ENCODE data around the gene TTF2. TPM values are rescaled to one million over a fixed set of nuclear protein-coding genes. Genes with fewer than 3 reads are reported as not detected.

TTF2 gene
- total RNA-seq, 1 donor from 2014 or later: 40.6 TPM

GRCh38 chr1:117033772-117034171 is 26.4 kb upstream of the TTF2 start:
- TF ChIP-seq CTCF (IDR thresholded peaks at IDR 0.05; ENCODE audit: unreplicated experiment): no peak

GRCh38 chr1:117034791-117035290 is 25.3 kb upstream of the TTF2 start:
- H3K9me3 Mint-ChIP-seq: no peaks in the 10 kb centered on the region
- no peak for TF ChIP-seq CTCF (IDR thresholded peaks at IDR 0.05; ENCODE audit: unreplicated experiment)
- no peak overlapping the region for H3K4me3 Mint-ChIP-seq
- H3K4me1 Mint-ChIP-seq: peaks cover 31% of the 10 kb centered on the region
- no peak for DNase-seq (ENCODE audit: low spot score in 2 of 2, unreplicated experiment in 2 of 2)
- H3K27ac Mint-ChIP-seq: no peak overlapping the region
- peaks cover 2% of the 10 kb centered on the region for H3K36me3 Mint-ChIP-seq
- no peaks in the 10 kb centered on the region for H3K27me3 Mint-ChIP-seq (ENCODE audit: low read depth)

More at GRCh38 chr1:117033772-117034171, 26.4 kb upstream of the TTF2 start:
- Mint-ChIP-seq H3K9me3 (no peaks in the 10 kb centered on the region), H3K4me1 (peaks cover 31% of the 10 kb centered on the region), H3K27me3 (ENCODE audit: low read depth) (no peaks in the 10 kb centered on the region), H3K36me3 (peaks cover 2% of the 10 kb centered on the region), H3K27ac (peak overlapping the region; percentile 60), H3K4me3 (no peak overlapping the region)
- DNase-seq (ENCODE audit: low spot score in 2 of 2, unreplicated experiment in 2 of 2): no peak

GRCh38 chr1:117036018-117036461 is 24.1 kb upstream of the TTF2 start:
- Mint-ChIP-seq H3K4me1 (peaks cover 31% of the 10 kb centered on the region), H3K36me3 (no peaks in the 10 kb centered on the region), H3K4me3 (no peak overlapping the region), H3K27me3 (ENCODE audit: low read depth) (no peaks in the 10 kb centered on the region), H3K9me3 (peaks cover 3% of the 10 kb centered on the region), H3K27ac (peak overlapping the region; percentile 56)
- DNase-seq (ENCODE audit: low spot score in 2 of 2, unreplicated experiment in 2 of 2): no peak
- TF ChIP-seq CTCF (IDR thresholded peaks at IDR 0.05; ENCODE audit: unreplicated experiment): no peak

DNA sequence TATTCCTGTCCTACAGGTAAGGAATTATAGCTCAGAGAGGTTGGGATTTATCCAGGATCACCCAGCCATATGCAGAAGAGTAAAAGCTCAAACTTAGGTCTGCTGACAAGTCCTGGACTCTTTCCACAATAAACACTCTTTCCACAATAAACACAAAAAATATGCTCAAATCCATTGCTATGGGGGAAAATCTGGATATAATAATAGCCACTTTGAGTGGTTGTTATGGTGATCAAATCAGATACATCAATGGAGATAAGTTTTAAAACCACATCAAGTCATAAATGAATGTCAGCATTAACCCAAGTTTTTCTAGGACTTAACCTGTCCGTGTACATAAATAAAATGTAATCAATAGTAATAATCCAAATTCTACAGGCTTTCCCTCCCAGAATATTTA is 22.3 kb upstream of the TTF2 start:
- H3K27ac Mint-ChIP-seq: no peak overlapping the region

GRCh38 chr1:117038236-117038635 is 21.9 kb upstream of the TTF2 start:
- Mint-ChIP-seq H3K4me1 (peaks cover 19% of the 10 kb centered on the region), H3K27me3 (ENCODE audit: low read depth) (no peaks in the 10 kb centered on the region), H3K36me3 (peaks cover 5% of the 10 kb centered on the region), H3K4me3 (no peak overlapping the region), H3K9me3 (peaks cover 12% of the 10 kb centered on the region), H3K27ac (no peak overlapping the region)
- no peak for DNase-seq (ENCODE audit: low spot score in 2 of 2, unreplicated experiment in 2 of 2)
- no peak for TF ChIP-seq CTCF (IDR thresholded peaks at IDR 0.05; ENCODE audit: unreplicated experiment)

More for the DNA sequence above, 22.3 kb upstream of the TTF2 start:
- no peaks in the 10 kb centered on the region for H3K27me3 Mint-ChIP-seq (ENCODE audit: low read depth)
- DNase-seq (ENCODE audit: low spot score in 2 of 2, unreplicated experiment in 2 of 2): no peak
- peaks cover 8% of the 10 kb centered on the region for H3K9me3 Mint-ChIP-seq
- no peak for TF ChIP-seq CTCF (IDR thresholded peaks at IDR 0.05; ENCODE audit: unreplicated experiment)
- peaks cover 24% of the 10 kb centered on the region for H3K4me1 Mint-ChIP-seq
- no peak overlapping the region for H3K4me3 Mint-ChIP-seq
- peaks cover 2% of the 10 kb centered on the region for H3K36me3 Mint-ChIP-seq

DNA sequence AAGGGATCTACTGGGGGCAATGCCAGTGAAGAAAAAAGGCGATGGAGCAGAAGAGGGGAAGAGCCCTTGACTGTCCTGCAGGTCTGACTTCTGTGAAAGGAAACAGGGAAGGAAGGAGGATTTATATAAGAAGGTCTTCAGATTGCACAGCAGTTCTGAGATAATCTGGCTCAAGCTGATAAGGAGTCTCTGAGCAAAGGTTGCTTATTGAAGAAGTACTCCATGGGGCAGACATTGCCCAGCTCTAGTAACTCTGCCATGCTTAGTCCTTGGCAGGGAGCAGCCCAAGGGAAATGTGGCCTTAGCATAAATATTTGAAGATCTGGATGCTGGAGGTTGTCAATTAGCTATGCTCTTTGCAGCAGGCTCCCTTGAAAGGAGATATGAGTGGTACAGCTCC is 15.9 kb upstream of the TTF2 start:
- no peak overlapping the region for H3K27ac Mint-ChIP-seq
- no peaks in the 10 kb centered on the region for H3K27me3 Mint-ChIP-seq (ENCODE audit: low read depth)
- peaks cover 21% of the 10 kb centered on the region for H3K9me3 Mint-ChIP-seq
- H3K4me3 Mint-ChIP-seq: no peak overlapping the region
- no peak for DNase-seq (ENCODE audit: low spot score in 2 of 2, unreplicated experiment in 2 of 2)
- no peaks in the 10 kb centered on the region for H3K4me1 Mint-ChIP-seq
- TF ChIP-seq CTCF (IDR thresholded peaks at IDR 0.05; ENCODE audit: unreplicated experiment): no peak
- peaks cover 10% of the 10 kb centered on the region for H3K36me3 Mint-ChIP-seq
